WTC11 (cell line): ENCODE measurements around the gene ITPR1. TPM values are rescaled to one million over a fixed set of nuclear protein-coding genes. Genes with fewer than 3 reads are reported as not detected.

Experiments
- ATAC-seq: fragments of 200-7000 bp; cut with Tn5 transposase; 2 replicates; pipeline ENCODE4 v1.10.0; 2021; ENCODE audit warnings: mild to moderate bottlenecking, moderate library complexity
- CTCF ChIA-PET: fragments of 300-600 bp; sonication (Branson Sonifier 250); formaldehyde crosslinking; loops from one replicate; lab custom pipeline; 2021; ENCODE audit warnings: antibody characterized with exemption; lab: Charles Lee
- POLR2A ChIA-PET: fragments of 350-600 bp; sonication (Branson Sonifier 250); formaldehyde crosslinking; loops from one replicate; lab custom pipeline; 2021; ENCODE audit warnings: antibody characterized with exemption; lab: Charles Lee
- DNase-seq: peaks from one replicate; pipeline ENCODE4 v3.0.0; 2021; ENCODE audit warnings: low spot score
- H3K27ac Mint-ChIP-seq: 2 replicates; pipeline ENCODE4 v1.8.0; 2021; ENCODE audit warnings: mixed read lengths
- H3K27me3 Mint-ChIP-seq: 2 replicates; pipeline ENCODE4 v1.8.0; 2021; ENCODE audit warnings: low read depth, mild to moderate bottlenecking, moderate library complexity, mixed read lengths
- H3K36me3 Mint-ChIP-seq: 2 replicates; pipeline ENCODE4 v1.8.0; 2021; ENCODE audit warnings: mixed read lengths
- H3K4me1 Mint-ChIP-seq: 2 replicates; pipeline ENCODE4 v1.8.0; 2022; ENCODE audit warnings: mixed read lengths
- H3K4me3 Mint-ChIP-seq: 2 replicates; pipeline ENCODE4 v1.8.0; 2021; ENCODE audit warnings: mild to moderate bottlenecking, moderate library complexity, mixed read lengths
- H3K9me3 Mint-ChIP-seq: 2 replicates; pipeline ENCODE4 v1.8.0; 2021; ENCODE audit warnings: mixed read lengths
- ELF4 ChIP-seq: sonication (generic); formaldehyde crosslinking; IDR thresholded peaks from 2 replicates; pipeline ENCODE4 v1.8.1; 2022; ENCODE audit warnings: low read depth, mild to moderate bottlenecking, moderate library complexity, missing genetic modification reagents
- GRHL2 ChIP-seq: fragments of 250-450 bp; sonication (Bioruptor Pico); IDR thresholded peaks from 2 replicates; pipeline ENCODE4 v1.8.0; 2022; ENCODE audit warnings: mild to moderate bottlenecking, moderate library complexity; ENCODE audit not compliant: insufficient replicate concordance, severe bottlenecking
- HMGXB4 ChIP-seq: sonication (generic); formaldehyde crosslinking; IDR thresholded peaks from 2 replicates; pipeline ENCODE4 v1.8.1; 2023; ENCODE audit warnings: mild to moderate bottlenecking, moderate library complexity, missing genetic modification reagents
- NR1H2 ChIP-seq: sonication (generic); formaldehyde crosslinking; IDR thresholded peaks from 2 replicates; pipeline ENCODE4 v1.9.0; 2021; ENCODE audit warnings: mild to moderate bottlenecking, moderate library complexity, missing genetic modification reagents
- TCF7 ChIP-seq: sonication (generic); formaldehyde crosslinking; IDR thresholded peaks from 2 replicates; pipeline ENCODE4 v1.8.0; 2022; ENCODE audit warnings: mild to moderate bottlenecking, low read depth, missing genetic modification reagents, moderate library complexity
- ZBTB21 ChIP-seq: sonication (generic); formaldehyde crosslinking; IDR thresholded peaks from 2 replicates; pipeline ENCODE4 v1.8.1; 2023; ENCODE audit warnings: mild to moderate bottlenecking, missing genetic modification reagents, borderline replicate concordance
- ZBTB43 ChIP-seq: sonication (generic); formaldehyde crosslinking; IDR thresholded peaks from 2 replicates; pipeline ENCODE4 v1.8.1; 2023; ENCODE audit warnings: mild to moderate bottlenecking, missing genetic modification reagents
- ZNF138 ChIP-seq: sonication (generic); formaldehyde crosslinking; conservative IDR thresholded peaks from 2 replicates; pipeline ENCODE4 v1.8.1; 2022; ENCODE audit warnings: mild to moderate bottlenecking, moderate library complexity, missing genetic modification reagents
- ZNF671 ChIP-seq: fragments of 250-450 bp; sonication (Bioruptor Pico); IDR thresholded peaks from 2 replicates; pipeline ENCODE4 v1.8.0; 2021; ENCODE audit warnings: mild to moderate bottlenecking
- total RNA-seq: library from RNA; stranded (reverse); gene quantifications from 3 replicates; pipeline ENCODE4 v1.2.3, GENCODE V29; 2021
- TF ChIP-seq, protein P1 (sequence below): fragments of 250-450 bp; sonication (Bioruptor Pico); IDR thresholded peaks from 2 replicates; pipeline ENCODE4 v1.9.0; 2021; ENCODE audit warnings: mild to moderate bottlenecking
- TF ChIP-seq, protein P2 (sequence below): sonication (generic); formaldehyde crosslinking; IDR thresholded peaks from 2 replicates; pipeline ENCODE4 v1.8.0; 2023; ENCODE audit warnings: missing genetic modification reagents, mild to moderate bottlenecking, borderline replicate concordance
- TF ChIP-seq, protein P3 (sequence below): sonication (generic); formaldehyde crosslinking; IDR thresholded peaks from 2 replicates; pipeline ENCODE4 v1.8.0; 2022; ENCODE audit warnings: mild to moderate bottlenecking, missing genetic modification reagents
- TF ChIP-seq, protein P4 (sequence below): fragments of 250-450 bp; sonication (Bioruptor Pico); IDR thresholded peaks from 2 replicates; pipeline ENCODE4 v1.9.0; 2021; ENCODE audit warnings: mild to moderate bottlenecking, borderline replicate concordance
- TF ChIP-seq, protein P5 (sequence below): sonication (generic); formaldehyde crosslinking; IDR thresholded peaks from 2 replicates; pipeline ENCODE4 v1.8.1; 2022; ENCODE audit warnings: mild to moderate bottlenecking, missing genetic modification reagents, moderate library complexity, borderline replicate concordance

The ITPR1 gene
- total RNA-seq, 1 experiment from 2014 or later: 11.8 TPM

DNA sequence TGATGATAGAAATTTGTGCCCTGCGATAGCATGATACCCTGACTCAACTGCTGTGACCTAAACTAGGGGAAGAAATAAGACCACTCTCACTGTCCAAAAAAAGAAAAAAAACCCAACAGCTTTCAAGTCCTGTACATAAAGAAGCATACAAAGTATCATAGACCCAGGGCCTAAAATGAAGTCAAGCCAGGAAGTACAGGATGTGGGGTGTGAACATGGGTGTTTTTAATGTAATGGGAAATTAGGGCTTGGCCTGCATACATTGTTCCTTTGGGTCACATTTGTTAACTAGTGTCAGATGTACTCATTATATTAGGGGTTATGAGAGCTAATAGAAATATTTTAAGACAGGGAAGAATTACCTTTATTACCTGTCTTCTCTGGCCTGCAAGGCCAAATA lies 285.6 kb downstream of the ITPR1 start (continued):
- no peak for TF ChIP-seq NR1H2 (CRISPR knock-in tag)
- TF ChIP-seq, protein P1, sequence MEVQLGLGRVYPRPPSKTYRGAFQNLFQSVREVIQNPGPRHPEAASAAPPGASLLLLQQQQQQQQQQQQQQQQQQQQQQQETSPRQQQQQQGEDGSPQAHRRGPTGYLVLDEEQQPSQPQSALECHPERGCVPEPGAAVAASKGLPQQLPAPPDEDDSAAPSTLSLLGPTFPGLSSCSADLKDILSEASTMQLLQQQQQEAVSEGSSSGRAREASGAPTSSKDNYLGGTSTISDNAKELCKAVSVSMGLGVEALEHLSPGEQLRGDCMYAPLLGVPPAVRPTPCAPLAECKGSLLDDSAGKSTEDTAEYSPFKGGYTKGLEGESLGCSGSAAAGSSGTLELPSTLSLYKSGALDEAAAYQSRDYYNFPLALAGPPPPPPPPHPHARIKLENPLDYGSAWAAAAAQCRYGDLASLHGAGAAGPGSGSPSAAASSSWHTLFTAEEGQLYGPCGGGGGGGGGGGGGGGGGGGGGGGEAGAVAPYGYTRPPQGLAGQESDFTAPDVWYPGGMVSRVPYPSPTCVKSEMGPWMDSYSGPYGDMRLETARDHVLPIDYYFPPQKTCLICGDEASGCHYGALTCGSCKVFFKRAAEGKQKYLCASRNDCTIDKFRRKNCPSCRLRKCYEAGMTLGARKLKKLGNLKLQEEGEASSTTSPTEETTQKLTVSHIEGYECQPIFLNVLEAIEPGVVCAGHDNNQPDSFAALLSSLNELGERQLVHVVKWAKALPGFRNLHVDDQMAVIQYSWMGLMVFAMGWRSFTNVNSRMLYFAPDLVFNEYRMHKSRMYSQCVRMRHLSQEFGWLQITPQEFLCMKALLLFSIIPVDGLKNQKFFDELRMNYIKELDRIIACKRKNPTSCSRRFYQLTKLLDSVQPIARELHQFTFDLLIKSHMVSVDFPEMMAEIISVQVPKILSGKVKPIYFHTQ: no peak

- POLR2A ChIA-PET: no interaction called here
- CTCF ChIA-PET: interaction anchor here (3.7 kb wide), 1 partner anchor 69 kb away, joined by 11 read pairs; no protein-coding TSS in a partner anchor
- ATAC-seq: no peak
- TF ChIP-seq, protein P2, sequence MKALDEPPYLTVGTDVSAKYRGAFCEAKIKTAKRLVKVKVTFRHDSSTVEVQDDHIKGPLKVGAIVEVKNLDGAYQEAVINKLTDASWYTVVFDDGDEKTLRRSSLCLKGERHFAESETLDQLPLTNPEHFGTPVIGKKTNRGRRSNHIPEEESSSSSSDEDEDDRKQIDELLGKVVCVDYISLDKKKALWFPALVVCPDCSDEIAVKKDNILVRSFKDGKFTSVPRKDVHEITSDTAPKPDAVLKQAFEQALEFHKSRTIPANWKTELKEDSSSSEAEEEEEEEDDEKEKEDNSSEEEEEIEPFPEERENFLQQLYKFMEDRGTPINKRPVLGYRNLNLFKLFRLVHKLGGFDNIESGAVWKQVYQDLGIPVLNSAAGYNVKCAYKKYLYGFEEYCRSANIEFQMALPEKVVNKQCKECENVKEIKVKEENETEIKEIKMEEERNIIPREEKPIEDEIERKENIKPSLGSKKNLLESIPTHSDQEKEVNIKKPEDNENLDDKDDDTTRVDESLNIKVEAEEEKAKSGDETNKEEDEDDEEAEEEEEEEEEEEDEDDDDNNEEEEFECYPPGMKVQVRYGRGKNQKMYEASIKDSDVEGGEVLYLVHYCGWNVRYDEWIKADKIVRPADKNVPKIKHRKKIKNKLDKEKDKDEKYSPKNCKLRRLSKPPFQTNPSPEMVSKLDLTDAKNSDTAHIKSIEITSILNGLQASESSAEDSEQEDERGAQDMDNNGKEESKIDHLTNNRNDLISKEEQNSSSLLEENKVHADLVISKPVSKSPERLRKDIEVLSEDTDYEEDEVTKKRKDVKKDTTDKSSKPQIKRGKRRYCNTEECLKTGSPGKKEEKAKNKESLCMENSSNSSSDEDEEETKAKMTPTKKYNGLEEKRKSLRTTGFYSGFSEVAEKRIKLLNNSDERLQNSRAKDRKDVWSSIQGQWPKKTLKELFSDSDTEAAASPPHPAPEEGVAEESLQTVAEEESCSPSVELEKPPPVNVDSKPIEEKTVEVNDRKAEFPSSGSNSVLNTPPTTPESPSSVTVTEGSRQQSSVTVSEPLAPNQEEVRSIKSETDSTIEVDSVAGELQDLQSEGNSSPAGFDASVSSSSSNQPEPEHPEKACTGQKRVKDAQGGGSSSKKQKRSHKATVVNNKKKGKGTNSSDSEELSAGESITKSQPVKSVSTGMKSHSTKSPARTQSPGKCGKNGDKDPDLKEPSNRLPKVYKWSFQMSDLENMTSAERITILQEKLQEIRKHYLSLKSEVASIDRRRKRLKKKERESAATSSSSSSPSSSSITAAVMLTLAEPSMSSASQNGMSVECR (CRISPR knock-in tag): no peak
- TF ChIP-seq ZBTB21 (CRISPR knock-in tag): no peak
- TF ChIP-seq, protein P1: no peak
- TF ChIP-seq GRHL2 (CRISPR knock-in tag): no peak
- no peak for TF ChIP-seq HMGXB4 (CRISPR knock-in tag)
- TF ChIP-seq ZNF671: no peak
- TF ChIP-seq, protein P3, sequence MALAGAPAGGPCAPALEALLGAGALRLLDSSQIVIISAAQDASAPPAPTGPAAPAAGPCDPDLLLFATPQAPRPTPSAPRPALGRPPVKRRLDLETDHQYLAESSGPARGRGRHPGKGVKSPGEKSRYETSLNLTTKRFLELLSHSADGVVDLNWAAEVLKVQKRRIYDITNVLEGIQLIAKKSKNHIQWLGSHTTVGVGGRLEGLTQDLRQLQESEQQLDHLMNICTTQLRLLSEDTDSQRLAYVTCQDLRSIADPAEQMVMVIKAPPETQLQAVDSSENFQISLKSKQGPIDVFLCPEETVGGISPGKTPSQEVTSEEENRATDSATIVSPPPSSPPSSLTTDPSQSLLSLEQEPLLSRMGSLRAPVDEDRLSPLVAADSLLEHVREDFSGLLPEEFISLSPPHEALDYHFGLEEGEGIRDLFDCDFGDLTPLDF (CRISPR knock-in tag): no peak
- TF ChIP-seq TCF7: no peak
- no peak for TF ChIP-seq ELF4
- TF ChIP-seq, protein P4, sequence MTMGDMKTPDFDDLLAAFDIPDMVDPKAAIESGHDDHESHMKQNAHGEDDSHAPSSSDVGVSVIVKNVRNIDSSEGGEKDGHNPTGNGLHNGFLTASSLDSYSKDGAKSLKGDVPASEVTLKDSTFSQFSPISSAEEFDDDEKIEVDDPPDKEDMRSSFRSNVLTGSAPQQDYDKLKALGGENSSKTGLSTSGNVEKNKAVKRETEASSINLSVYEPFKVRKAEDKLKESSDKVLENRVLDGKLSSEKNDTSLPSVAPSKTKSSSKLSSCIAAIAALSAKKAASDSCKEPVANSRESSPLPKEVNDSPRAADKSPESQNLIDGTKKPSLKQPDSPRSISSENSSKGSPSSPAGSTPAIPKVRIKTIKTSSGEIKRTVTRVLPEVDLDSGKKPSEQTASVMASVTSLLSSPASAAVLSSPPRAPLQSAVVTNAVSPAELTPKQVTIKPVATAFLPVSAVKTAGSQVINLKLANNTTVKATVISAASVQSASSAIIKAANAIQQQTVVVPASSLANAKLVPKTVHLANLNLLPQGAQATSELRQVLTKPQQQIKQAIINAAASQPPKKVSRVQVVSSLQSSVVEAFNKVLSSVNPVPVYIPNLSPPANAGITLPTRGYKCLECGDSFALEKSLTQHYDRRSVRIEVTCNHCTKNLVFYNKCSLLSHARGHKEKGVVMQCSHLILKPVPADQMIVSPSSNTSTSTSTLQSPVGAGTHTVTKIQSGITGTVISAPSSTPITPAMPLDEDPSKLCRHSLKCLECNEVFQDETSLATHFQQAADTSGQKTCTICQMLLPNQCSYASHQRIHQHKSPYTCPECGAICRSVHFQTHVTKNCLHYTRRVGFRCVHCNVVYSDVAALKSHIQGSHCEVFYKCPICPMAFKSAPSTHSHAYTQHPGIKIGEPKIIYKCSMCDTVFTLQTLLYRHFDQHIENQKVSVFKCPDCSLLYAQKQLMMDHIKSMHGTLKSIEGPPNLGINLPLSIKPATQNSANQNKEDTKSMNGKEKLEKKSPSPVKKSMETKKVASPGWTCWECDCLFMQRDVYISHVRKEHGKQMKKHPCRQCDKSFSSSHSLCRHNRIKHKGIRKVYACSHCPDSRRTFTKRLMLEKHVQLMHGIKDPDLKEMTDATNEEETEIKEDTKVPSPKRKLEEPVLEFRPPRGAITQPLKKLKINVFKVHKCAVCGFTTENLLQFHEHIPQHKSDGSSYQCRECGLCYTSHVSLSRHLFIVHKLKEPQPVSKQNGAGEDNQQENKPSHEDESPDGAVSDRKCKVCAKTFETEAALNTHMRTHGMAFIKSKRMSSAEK: no peak
- TF ChIP-seq, protein P5, sequence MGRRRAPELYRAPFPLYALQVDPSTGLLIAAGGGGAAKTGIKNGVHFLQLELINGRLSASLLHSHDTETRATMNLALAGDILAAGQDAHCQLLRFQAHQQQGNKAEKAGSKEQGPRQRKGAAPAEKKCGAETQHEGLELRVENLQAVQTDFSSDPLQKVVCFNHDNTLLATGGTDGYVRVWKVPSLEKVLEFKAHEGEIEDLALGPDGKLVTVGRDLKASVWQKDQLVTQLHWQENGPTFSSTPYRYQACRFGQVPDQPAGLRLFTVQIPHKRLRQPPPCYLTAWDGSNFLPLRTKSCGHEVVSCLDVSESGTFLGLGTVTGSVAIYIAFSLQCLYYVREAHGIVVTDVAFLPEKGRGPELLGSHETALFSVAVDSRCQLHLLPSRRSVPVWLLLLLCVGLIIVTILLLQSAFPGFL (CRISPR knock-in tag): no peak
- TF ChIP-seq ZNF138 (CRISPR knock-in tag): no peak
- TF ChIP-seq ZBTB43 (CRISPR knock-in tag): no peak
These were observed 287.4 kb downstream of the ITPR1 start for GRCh38 chr3:4780545-4780957.

More at GRCh38 chr3:4780545-4780957, 287.4 kb downstream of the ITPR1 start:
- Mint-ChIP-seq H3K4me1 (no peaks in the 10 kb centered on the region; the same call in 1 of the 2 replicates), H3K4me3 (no peak overlapping the region), H3K27me3 (no peaks in the 10 kb centered on the region), H3K36me3 (peaks cover 8% of the 10 kb centered on the region; the same call in 1 of the 2 replicates), H3K27ac (no peak overlapping the region; the same call in 1 of the 2 replicates), H3K9me3 (no peaks in the 10 kb centered on the region)
- no peak for DNase-seq
